ENCODE results near the gene RYR2.

Gene RYR2

DNA sequence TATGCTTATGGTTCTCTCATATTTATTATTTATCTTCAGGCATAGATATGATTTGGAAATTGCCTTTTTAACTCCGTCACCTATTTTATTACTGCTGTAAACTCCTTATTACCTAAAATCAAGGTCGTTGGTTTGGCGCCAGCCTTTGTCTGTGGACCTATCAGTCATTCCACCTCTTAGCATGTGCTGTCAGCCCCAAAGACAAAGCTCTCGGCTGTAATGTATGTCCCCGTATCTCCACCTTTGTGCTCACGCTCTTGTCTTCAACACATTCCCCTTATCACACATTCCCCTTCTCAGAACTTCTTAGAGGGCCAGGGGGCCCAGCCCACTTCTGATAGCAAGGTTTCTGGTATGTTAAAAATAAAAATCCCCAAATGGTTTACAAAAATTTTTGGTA lies 342.2 kb downstream of the RYR2 start:
- DNase-seq, result no peak

DNA sequence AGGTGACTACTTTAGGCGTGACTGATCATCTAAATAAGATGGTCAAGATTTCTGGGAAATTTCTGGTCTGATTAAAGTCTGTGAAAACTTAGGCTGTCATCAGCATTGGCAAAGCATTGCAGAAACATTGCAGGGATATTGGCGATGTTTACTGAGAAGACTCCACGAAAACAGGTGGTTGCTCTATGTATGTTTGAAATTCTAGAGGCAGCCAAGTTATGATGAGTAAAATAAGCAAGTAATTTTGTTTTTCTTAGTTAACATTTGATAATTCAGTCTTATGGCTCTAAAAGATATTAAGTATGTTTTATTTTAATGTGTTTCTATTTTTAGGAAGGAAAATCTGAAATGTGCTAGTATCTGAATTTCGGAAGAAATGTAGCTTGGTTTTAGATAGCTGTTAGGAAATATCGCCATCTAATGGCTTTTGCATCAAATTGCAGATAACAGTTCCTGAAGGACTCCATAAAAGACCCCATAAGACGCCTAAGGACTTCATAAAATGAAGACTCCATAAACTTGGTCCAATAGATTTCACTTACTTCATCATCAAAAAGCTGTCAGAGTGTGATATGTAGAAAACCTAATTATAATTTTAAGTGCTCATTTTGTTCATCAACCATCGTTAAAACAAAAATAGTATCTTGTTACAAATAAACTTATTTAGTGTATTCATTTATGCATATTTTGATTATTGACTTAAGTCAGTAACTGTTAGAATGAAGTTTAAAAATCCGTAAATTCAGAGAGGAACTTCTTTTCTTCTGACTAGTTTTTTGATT lies 344.6 kb downstream of the RYR2 start:
- DNase-seq, result peak; percentile 20

DNA sequence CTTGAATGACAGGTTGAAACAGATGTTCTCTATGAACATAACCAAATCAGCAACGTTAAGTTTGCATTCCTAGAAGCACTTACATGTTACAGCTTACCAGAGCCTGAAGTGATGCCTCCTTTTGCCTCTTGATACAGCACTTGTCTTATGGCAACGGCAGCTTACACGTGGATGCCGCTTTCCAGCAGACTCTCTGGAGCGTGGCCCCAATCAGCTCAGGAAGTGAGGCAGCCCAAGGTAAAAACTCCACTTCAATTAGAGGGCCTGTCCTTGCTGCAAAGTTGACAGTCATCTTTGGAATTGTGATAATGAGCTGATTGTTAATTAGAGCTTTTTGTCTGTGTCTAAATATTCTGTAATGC lies 345.1 kb downstream of the RYR2 start:
- no peak for DNase-seq

DNA sequence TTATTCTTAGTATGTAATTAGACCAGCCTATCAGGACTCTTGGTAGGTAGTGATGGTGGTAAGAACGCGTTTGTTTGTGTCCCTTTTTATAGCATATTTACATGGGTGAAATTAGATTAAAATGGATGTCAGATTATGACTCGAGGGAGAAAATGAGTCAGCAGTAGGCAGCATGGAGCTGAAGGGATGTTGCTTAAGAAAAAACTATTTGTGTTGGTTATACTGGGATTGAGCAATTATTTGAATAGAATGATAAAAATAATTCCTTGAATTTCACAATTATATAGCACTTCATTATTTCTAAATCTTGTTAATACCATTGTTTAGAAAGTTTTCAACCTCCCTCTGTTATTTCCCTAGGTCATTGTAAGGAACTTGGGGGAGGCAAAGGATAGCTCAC lies 348.8 kb downstream of the RYR2 start:
- no peak for DNase-seq

DNA sequence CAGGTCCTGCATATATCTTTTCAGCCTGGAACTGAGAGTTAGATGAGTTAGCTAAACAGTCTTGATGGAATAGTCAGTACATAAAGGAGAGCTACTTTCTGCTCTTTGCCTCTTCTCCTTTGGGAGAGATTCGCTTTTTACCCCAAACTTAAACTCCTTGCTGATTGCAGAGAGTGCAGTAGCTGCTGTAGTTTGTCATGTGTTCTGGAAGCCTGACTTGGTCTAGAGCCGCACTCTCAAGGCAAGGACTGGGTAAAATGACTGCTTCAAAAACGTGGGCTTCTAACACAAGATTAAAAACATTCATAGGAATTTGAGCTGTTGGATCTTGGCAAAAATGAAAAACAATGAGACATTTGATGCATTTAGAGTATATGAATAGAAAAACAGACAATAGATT lies 351.6 kb downstream of the RYR2 start:
- DNase-seq, result no peak

DNA sequence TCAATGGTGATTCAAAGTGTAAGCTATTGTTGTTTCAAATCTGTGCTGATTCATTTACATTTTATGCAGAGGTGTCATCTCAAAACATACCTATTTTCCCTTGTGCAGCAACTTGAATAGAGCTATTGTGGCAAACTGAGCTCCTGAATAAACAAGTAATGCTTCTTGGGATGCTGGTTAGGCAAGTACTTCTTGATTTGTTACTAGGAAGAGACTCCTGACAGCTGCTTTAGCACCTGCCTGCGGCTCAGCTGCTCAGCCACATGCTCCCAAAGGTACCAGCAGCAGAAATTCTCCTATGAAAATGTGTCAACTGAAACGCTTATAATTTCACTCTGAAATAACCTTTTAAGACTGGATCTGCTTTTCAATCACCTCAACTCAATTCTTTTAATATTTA lies 352.3 kb downstream of the RYR2 start:
- DNase-seq, result no peak

DNA sequence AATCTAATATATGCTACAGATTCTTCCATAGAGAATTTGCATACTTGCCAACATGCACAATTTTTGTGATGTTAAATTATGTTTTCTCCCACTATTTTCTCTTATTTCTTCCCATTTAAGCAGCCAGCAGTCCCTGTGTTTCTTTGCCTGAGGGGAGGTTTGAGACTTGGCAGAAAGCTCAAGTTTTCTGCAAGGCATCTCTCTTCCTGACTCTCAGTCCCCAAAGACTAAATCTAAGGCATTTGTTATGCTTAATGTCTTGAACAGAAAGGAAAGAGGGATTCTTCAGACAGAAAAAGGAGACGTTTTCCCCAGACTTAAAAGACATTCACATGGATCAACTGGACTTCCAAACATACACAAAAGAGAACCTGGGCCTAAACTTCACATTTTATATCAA lies 354.4 kb downstream of the RYR2 start:
- DNase-seq, result no peak

DNA sequence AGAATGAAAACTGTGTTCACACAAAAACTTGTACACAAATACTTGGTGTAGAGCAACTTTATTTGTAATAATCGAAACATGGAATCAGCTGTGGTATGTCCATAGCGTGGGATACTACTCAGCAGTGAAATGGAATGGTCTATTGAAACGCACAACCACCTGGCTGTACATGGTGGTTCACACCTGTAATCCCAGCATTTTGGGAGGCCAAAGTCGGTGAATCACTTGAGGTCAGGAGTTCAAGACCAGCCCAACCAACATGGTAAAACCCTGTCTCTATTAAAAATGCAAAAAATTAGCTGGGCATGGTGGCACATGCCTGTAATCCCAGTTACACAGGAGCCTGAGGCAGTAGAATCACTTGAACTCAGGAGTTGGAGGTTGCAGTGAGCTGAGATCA lies 356.8 kb downstream of the RYR2 start:
- no peak for DNase-seq

DNA sequence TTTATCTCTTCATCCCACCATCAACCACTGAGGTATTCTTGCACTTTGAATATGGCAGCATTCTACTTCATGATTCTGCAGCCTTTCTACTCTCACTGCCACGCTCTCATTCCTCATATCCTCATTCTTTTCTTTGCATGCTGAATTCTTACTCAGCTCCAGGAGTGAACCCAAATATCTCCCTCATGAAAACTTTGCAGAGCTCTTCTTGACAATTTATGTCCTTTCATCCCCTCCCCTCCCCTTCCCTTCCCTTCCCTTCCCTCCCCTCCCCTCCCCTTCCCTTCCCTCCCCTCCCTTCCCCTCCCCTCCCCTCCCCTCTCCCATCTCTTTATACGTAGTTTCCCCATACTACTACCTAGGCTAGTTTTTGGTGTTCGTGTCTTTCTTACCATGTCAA lies 363.9 kb downstream of the RYR2 start:
- DNase-seq, result no peak

DNA sequence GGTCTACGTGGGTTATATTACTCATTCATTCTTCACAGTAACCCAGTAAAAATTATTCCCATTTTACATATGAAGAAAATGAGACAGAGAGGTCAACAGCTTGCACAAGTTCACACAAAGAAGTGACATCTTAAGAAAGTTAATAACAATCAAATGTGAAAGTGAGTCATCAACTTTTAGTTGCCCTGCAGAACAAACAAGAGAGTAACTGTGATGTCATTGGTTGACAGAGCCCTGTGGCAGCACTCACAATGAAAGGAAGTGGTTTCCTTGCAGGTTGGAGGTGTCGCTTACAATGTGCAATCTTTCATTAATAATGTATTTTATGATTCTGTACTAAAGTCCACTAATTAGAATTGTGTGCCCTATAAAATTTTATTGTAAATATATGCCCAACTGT lies 369.6 kb downstream of the RYR2 start:
- peak; percentile 62 for DNase-seq

DNA sequence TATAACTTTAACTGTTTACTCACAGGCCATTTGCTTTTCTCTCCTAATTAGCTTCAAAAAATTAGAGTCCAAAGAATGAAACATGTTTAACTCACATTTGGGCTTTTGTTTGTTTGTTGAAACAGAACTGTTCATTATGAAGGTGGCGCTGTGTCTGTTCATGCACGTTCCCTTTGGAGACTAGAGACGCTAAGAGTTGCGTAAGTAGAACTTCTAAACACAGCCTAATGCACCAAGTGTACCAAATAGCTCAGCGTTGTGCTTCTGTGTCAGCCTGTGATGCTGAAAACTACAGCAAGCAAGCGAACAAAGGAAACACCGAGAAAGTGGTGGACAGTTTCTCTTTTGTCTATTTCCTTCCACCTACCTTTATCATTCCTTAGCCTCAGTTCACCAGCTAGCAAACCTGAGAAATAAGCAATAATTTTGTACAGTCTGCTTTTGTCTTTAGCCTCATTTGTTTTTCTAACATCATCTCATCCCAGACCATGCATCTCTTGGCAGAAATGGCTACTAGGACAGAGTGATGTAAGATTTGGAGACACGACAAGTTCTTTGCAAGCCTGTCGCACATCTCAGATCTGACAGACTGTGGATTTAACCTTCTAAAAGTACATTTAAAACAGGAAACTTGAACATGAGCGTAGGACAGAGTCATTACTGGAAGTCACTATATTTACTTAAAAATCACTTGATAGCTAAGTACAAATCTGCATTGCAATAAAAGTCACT lies 375.1 kb downstream of the RYR2 start:
- no peak for DNase-seq

DNA sequence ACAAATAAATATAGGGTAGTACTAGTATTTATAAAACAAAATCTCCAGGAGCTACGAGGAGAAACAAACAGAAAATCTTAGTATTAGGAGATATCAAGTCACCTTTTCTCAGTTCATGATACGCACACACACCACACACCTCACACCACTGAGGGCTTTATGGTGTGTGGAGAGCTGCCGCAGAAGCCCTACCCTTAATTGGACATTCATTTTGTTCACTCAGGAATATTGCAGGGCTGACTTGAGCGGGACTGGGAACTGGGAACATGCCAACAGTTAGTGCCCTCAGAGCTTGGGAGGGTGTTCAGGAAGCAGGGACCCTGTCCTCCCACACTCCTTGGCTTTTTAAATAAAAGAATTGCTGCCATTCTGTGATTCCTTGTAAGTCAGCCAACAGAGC lies 386.8 kb downstream of the RYR2 start:
- DNase-seq, result no peak

DNA sequence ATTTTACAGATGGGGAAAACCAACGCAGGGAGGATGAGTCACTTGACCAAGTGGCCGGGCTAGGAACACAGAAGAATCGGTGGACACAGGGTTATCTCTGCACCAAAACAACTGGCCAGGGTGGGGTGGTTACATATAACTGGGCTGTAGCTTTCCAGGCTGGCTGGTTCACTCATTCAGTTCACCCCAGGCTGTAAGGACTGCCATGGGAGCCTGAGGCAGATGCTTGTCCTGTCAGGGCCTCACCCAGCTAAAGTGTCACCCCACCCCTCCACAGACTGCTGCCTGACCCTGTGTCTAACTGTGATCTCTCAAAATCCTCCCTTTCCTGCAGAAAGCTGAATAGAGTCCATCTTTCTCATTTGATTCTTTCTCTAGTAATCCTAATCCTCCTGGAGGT lies 387.3 kb downstream of the RYR2 start:
- DNase-seq, result no peak

DNA sequence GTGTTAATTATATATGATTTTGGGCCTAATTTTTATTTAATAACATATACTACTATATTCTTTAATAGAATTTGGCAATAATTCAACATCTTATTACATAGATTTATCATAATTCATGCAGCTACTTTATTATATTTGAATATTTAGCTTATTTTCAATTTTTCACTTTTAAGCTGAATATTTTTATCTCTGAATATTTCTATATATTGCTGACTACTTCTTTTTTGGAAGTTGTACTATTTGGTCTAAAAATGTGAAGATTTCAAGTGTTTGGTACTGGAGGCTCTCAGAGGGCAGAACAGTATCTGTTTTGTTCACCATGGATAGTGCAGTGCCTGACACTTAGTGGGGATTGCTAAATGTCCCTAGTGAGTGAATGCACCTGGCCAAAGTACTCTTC lies 389.5 kb downstream of the RYR2 start:
- DNase-seq, result no peak

DNA sequence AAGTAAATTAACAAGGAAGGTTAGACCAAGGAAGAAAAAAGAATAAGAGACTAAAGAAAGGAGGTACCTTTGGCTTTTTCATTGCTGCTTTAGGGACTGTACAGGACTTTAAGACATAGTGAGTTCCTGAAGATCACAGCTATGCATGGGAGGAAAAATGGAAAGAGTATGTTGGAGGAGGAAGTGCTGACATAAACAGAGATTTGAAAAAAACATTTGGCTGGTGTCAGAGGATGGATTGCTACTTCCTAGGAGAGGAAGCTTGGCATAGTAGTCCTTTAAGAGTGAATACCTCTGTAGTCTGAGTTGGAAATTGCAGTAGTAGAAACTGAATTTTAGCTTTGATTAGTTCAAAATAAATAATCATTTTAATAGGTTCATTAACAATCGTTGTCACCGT lies 398.4 kb downstream of the RYR2 start:
- no peak for DNase-seq

DNA sequence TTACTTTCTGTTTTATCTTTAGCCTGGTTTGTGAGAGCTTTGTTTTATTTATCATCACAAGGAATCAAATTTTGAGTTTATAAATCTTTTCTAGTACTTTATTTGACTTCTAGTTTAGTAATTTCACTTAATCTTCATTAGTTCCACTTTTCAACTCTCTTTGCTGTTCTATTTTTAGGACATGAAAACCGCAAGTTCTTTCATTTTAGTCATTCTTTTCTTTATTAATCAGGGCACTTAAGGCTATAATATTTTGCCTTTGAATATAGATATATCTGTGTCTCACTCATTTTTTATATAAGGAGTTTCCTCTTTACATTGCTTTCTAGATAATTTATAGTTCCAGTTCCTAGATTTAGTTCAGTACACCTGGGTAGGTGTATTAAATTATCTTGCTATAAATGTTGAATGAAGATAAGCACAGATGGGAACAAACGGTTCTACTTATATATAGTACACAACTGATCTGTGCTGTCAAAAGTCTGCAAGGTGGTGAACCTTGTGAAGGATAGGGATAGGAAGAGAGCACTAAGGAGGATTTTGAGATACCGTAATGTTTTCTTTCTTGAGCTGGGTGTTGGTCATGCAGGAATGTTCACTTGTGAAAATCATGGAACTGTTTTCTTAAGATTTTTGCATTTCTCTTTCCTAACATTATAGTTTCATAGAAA lies 402.3 kb downstream of the RYR2 start:
- no peak for DNase-seq

DNA sequence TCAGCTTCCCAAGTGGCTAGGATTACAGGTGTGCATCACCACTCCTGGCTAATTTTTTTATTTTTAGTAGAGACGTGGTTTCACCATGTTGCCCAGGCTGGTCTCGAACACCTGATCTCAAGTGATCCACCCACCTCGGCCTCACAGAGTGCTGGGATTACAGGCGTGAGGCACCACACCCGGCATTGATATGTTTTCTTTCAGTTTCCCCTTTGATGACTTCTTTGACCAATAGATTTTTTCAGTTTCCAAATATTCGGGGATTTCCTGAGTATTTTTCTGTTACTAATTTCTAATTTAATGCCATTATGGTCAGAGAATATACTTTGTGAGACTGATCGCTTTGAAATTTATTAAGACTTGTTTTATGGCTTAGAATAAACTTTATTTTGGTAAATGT lies 406.1 kb downstream of the RYR2 start:
- no peak for DNase-seq

DNA sequence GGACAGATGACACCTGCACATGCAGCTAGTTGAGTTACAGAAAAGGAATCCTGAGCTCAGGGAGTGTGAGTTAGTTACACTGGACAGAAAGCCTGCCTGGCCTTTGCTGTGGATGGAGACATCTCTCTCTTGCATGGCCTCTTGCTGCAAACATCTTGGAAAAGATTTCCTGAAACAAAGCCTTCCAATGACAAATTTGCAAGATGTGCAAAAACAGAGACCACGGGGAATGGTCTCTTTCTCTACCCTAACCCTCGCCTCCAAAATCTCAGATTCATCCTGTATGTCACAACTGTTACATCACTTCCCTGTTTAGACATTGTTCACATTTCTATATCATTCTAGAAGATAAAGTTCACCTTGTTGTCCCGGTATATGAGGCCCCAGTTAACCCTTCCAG lies 415.6 kb downstream of the RYR2 start:
- DNase-seq, result no peak

DNA sequence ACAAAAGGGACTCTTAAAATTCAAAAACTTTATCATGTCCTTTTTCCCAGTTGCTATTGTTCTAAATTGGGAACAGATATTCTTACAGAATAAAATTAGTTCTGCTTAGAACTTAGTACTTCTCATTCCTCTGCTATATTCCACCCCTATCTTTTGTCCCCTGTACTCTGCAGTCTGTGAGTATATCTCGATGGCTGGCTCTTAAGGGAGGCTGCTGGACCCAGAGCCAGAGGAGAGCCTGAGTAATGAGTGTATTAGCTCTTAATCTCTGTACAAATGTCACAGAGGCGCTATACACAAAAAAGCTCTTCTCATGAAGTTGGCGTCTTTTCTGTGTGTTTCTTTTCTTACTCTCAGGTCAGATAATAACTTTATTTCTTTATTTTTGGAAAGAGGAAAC lies 425.3 kb downstream of the RYR2 start:
- no peak for DNase-seq

DNA sequence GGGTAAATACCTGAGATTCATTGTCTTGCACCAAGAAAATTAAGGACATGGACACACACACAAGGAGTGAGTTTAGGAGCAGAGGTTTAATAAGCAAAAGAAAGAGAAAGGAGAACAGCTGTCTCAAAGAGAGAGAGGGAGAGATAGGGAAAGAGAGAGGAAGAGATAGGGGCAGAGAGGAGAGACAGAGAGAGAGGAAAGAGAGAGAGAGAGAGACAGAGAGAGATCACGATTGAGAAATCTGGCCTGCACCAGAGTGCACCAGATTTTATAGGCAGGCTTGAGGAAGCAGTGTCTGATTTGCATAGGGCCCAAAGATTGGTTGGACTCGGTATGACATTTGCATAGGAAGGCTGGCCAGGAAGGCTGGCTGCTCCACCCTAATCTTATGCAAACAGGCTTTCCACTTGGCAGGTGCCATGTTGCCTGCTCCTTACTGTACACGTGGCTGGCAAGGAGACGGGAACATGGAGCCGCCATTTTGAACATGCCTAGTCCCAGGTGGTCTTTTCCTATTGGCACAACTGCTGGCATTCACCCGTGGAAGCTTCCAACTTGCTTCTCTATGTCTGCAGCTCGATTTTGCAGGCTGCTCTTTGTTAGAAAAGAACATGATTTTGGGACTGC lies 428.8 kb downstream of the RYR2 start:
- no peak for DNase-seq

DNA sequence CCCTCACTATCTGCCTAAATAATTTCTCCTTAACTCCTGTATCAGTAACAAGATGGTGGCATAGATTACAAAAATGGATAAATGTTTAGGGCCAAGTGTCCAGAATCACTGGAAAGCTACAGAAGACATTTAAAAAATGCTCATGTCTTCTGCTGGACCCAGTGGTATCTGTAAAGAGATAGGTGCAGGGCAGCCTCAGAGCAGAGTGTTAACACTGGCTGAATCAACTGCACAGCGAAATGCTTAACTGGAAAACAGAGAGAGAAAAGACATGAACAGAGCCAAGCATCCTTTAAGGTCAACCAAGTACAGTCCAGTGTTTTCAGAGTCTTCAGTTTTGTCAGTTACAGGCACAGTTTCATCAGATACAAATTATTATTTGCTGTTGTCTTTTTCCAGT lies 429.4 kb downstream of the RYR2 start:
- DNase-seq, result no peak

DNA sequence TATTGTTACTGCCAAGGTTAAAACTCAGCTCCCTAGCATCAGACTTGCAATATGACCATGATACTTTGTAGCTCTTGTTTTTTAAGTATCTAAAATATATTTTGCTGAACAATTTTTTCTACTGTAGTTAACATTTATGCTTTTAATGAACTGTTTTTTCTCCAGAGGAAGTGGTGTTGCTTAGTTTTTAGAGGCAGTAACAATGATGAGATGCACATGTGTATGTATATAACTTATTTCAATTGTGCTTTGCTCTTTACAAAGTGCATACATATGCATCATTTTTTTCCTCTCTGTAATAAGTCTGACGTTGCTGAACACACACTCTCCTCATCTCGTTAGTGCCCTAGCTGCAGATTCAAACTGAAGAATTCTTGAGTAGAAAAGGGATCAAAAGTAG lies 430.0 kb downstream of the RYR2 start:
- DNase-seq, result no peak

DNA sequence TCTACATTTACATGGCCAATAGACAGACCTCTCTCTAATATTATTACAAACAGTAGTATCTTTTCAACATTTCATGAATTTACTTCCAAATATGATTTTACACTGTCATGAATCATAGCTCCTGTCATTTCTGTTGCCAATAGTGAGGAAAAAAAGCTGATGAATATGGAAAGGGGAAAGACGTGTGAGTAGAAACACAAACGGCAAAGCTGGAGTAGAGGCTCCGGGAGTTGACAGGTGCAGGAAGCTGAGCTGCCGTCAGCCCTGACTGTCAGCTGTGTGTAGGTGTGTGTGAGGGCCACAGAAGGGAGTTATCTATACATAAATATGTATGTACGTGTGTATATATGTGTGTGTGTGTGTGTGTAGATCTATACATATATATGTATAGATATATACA lies 431.9 kb downstream of the RYR2 start:
- DNase-seq, result no peak

DNA sequence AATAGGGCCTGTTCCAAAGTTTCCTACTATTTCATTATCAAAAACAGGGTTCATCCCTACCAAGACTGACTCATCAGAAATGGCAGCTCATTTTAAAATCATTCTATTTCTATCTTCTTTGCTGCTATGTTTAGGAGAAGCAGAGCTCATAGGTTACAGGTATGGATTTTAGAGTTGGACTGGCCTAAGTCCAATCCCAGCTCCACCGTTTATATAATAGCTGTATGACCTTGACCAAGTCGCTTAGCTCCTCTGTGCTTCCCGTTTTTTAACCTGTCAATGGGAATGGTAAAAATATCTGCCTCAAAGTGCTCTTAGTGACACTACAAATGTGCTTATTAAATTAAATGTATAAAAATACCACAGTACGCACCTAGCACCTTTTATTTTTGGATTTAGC lies 436.1 kb downstream of the RYR2 start:
- no peak for DNase-seq
